ENCODE results near the gene ZNF410.
A peak's percentile ranks its signal among the peaks of the same experiment; 100 is the strongest.
"Not testable (repeated sequence)": the region's sequence is repeated elsewhere in the genome, so short reads cannot be mapped to it uniquely, and the experiment has no call there.

The ZNF410 gene

GRCh38 chr14:73887694-73888459 is 1.2 kb downstream of the ZNF410 start:
- no peak for DNase-seq

- no peak for DNase-seq
Measured at GRCh38 chr14:73888460-73888725, 1.7 kb downstream of the ZNF410 start.

DNA sequence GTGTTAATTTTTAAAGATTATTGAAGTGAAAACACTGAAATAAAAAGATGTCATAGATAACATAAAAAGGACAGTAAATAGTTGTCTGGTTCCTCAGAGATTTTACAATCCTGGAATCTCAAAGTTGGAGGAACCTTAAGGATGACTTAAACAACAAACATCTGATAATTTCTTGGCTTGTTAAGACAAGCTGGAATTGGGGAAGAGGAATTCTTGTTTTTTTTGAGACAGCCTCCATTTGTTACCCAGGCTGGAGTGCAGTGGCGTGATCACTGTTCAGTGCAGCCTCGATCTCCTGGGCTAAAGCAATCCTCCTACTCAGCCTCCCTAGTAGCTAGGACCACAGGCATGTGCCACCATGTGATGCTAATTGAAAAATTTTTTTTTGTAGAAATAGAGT is 2.3 kb downstream of the ZNF410 start:
- DNase-seq: no peak

GRCh38 chr14:73889376-73889775 is 2.7 kb downstream of the ZNF410 start:
- no peak for DNase-seq

DNA sequence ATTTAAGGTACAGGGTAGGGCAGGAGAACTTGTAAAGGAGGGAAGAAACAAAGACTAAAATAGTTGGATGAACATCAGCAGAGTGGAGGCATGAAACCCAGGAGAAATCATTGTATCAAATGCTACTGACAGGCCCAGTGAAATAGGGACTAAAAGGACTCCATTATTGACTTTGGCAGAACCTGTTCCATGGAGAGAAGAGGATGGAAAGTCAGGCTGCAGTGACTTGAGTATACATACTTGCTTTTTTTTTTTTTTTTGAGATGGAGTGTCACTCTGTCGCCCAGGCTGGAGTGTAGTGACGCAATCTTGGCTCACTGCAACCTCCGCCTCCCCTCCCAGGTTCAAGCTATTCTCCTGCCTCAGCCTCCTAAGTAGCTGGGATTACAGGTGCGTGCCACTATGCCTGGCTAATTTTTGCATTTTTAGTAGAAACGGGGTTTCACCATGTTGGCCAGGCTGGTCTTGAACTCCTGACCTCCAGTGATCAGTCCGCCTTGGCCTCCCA is 7.6 kb downstream of the ZNF410 start:
- DNase-seq: not testable (repeated sequence)

DNA sequence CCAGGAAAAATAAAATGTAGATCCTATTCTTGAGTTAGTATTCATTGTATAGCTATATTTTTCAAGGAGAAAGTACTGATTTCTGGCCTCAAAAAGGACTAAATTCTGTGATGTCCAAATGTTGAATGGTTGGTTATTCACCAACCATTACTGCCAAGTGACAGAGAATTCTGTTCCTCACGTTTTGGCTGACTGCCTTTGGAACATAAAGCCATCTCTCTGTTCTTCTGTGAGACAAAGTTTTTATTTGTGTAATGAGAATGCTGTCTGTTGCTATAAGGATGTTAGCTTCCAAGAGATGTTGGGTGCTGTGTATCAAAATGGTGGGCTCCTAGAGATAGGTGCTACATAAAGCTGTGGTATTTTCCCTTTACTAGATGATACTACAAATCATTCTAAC is 9.3 kb downstream of the ZNF410 start:
- DNase-seq: no peak

GRCh38 chr14:73896521-73896920 is 9.9 kb downstream of the ZNF410 start:
- DNase-seq: no peak

DNA sequence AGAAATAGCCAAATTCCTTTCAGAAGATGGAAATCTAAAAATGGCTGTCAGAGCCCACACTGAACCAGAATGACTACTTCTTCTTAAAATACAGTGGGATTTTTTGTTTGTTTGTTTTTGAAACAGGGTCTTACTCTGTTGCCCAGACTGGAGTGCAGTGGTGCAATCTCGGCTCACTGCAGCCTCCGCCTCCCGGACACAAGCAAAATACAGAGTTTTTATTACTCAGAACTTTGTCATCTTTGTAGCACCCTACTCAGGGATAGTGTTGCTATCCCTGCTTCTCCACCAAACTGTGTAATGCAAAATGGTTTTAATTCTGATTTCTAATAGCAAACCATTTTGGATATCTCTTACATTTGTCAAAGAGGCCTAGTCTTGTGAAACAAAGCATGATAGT is 16.4 kb downstream of the ZNF410 start:
- DNase-seq: no peak

DNA sequence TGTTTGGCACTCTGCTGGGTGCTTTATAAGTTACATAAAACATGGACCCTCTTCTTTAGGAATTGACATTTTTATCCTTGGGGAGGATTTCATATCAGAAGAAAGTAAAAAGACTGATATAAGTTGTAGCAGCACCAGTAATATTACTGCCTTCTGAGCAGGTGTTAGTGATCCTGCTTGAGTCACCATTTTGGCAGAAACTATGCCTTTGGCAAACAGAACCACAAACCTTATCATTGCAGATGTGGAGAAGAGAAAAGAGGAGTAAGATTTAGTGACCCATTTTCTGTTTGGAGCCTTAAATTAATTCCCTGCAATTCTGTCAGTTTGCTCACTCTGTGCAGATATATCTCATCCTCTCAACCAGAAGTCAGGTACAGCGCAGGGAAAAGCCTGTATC is 23.0 kb downstream of the ZNF410 start:
- DNase-seq: no peak

DNA sequence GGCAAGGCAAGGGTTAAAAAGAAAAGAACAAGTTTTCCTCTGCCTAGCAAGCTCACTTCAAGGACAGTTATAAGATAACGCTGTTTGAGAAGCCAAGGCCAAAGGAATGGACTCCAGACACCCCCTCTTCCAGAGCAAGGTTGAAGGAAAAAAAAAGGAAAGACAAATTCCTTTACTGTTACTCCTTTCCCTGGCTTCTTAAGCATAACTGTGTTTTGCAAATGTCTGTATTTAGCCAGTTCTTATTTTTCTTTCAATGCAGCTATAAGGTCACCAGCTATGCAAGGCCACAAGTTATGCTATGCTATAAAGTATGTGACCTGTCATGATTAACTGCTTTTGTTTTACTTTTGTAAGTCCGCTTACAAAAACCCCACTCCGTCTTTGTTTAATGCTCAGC is 26.6 kb downstream of the ZNF410 start:
- DNase-seq: no peak

- no peak for DNase-seq
Measured at GRCh38 chr14:73916324-73916723, 29.7 kb downstream of the ZNF410 start.

- not testable (repeated sequence) for DNase-seq
Measured at GRCh38 chr14:73919457-73919856, 32.8 kb downstream of the ZNF410 start.

- no peak for DNase-seq
Measured at GRCh38 chr14:73924337-73924736, 37.7 kb downstream of the ZNF410 start.

DNA sequence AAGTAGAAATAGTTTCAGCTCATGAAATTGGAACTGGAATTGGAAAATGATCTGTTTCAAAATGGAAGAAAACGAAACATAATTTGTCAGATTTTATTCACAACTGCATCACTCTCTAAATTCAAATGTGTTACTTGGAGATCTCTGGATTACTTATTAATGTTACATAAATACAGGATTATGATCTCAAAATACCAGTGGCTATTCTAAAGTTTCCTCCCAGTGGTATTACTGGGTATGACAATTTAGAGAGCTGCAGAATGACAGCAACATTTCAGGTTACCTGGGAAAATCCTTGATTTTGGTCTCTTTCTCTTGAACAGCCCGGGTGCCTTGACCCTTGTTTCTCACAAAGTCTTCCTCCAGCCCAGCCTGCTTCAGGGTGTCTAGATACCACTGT is 49.0 kb downstream of the ZNF410 start:
- DNase-seq: no peak

DNA sequence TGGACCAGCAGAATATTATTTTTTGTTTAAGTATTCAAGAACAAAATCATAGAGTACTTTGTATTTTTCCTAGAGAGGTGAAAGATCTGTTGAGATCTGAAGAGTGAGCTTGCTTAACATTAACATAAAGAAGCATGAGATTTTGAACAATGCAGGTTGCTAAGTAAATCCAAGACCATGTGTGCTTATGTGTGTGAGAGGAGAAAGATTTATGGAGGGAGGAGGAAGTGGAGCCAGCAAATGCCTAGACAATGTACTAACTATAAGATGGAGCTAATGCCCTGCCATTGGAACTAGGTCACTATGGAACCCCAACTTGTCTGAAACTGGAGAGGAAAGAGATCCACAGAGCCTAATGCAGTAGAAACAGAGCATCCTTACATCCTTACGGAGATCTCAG is 49.9 kb downstream of the ZNF410 start:
- no peak for DNase-seq

GRCh38 chr14:73937012-73937411 is 50.4 kb downstream of the ZNF410 start:
- DNase-seq: no peak

GRCh38 chr14:73942180-73942579 is 55.5 kb downstream of the ZNF410 start:
- no peak for DNase-seq

- DNase-seq: no peak
Measured at GRCh38 chr14:73943083-73943482, 56.4 kb downstream of the ZNF410 start.

GRCh38 chr14:73944432-73945158 is 57.9 kb downstream of the ZNF410 start:
- DNase-seq: no peak

DNA sequence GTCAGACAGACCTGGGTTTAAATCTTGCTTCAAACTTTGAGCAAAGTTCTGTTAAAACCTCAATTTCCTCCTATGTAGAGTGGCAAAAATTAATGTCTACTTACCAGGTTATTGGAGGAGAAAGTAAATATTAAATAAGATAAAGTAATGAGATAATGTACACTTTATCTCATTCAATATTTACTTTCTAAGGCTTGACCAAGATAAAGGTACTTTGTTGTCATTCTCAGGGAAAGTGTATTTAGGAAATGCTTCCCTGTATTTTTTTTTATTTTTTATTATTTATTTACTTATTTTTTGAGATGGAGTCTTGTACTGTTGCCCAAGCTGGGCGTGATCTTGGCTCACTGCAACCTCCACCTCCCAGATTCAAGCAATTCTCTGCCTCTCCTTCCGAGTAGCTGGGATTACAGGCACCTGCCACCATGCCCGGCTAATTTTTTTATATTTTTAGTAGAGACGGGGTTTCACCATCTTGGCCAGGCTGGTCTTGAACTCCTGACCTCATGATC is 58.6 kb downstream of the ZNF410 start:
- DNase-seq: no peak

- peak; percentile 96 for DNase-seq
Measured at GRCh38 chr14:73949752-73950734, 63.4 kb downstream of the ZNF410 start, which contains the start of the genes COQ6 and FAM161B. Gene COQ6 (plus strand): TSS chr14:73950302. CDS start chr14:73950333, 31 bp downstream. Gene FAM161B (minus strand): TSS chr14:73950094. CDS start chr14:73950026, 68 bp downstream.

- no peak for DNase-seq
Measured at GRCh38 chr14:73953731-73954130, 67.1 kb downstream of the ZNF410 start.

GRCh38 chr14:73955674-73956073 is 69.0 kb downstream of the ZNF410 start:
- DNase-seq: no peak

Data from NCI-H146 (cell line).